GM19395 (cell line): Measurements from ENCODE around the gene FOXP2.

Experiments
- ATAC-seq: cut with Tn5 transposase; IDR thresholded peaks from one replicate; pipeline ENCODE4 v1.9.1; 2021; ENCODE audit warnings: mild to moderate bottlenecking, moderate library complexity; ENCODE audit not compliant: unreplicated experiment

FOXP2 gene

GRCh38 chr7:114703677-114704076 is 289.1 kb downstream of the FOXP2 start:
- ATAC-seq: no peak

GRCh38 chr7:114708646-114709045 is 294.0 kb downstream of the FOXP2 start:
- no peak for ATAC-seq

- no peak for ATAC-seq
Observed at GRCh38 chr7:114710499-114710898, 295.9 kb downstream of the FOXP2 start.

DNA sequence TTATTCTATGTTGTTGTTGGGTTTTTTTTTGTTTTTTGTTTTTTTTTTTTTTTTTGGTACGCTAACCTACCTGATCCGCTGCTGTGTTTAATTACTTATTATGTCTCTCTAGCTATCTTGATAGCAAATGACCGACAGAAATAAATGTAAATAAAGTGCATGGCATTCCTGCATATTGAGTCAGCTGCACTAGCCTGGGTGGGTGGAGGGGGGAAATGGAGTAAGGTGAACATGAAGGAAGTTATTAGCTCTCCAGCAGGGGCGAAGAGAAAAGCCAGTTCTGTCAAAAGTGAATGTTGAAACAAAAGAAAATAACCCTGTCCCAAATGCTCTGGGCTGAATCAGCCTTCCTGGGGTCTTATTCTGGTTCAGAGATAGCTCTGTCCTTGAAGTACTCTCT is 296.6 kb downstream of the FOXP2 start:
- no peak for ATAC-seq

GRCh38 chr7:114715907-114716306 is 301.3 kb downstream of the FOXP2 start:
- no peak for ATAC-seq

DNA sequence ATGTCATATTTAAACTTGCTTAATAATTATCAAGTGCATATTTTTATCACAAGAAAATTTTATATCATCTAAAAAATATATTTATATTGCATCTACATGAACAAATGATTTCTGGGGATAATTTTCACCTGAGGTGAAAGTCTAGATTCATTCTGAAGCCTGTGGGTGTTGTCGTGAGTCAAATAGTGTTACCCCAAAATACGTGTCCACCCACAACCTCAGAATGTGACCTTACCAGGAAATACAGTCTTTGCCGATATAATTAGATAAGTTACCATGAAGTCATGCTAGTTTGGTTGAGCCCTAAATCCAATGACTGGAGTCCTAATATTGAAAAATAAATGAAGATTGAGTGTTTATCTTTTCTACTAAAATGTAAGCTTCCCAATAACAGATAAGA is 304.2 kb downstream of the FOXP2 start:
- ATAC-seq: no peak

DNA sequence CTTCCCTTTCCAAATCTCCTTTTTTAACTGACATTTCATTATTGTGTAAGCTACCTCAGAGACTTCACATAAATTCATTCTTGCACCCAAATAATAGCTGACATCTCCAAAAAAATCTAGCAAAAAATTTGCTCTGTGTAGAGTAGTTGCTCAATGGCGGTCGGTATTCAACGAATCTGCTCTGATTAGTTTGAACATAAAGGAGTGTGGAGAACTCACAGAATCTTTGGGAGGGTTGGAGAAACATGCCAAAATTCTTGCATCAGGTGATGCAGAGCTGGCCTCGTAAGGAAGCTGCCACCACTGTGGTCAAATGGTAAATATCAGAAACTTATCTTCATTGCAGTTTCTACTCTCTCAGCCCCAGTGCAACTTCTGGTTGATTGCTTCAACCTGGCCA is 306.1 kb downstream of the FOXP2 start:
- ATAC-seq: no peak

- ATAC-seq: no peak
Observed at GRCh38 chr7:114722562-114722961, 307.9 kb downstream of the FOXP2 start.

DNA sequence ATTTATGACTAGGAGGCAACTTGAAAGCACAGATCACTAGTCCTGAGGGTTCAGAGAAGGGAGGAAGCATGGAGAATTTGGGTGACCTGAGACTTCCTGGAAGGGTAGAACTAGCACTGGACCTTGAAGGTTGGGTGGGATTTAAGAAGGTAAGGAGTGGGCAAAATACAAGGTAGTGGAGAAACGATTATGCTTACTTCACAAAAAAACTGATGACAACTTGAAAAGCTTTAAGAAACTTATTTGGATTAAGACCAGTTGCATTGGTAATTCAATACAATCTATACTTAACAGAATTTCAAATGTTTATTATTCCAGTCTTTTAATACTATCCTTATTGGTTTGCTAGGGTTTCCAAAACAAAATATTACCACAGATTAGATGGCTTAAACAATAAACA is 308.7 kb downstream of the FOXP2 start:
- no peak for ATAC-seq

- no peak for ATAC-seq
Observed at GRCh38 chr7:114740095-114740494, 325.5 kb downstream of the FOXP2 start.

DNA sequence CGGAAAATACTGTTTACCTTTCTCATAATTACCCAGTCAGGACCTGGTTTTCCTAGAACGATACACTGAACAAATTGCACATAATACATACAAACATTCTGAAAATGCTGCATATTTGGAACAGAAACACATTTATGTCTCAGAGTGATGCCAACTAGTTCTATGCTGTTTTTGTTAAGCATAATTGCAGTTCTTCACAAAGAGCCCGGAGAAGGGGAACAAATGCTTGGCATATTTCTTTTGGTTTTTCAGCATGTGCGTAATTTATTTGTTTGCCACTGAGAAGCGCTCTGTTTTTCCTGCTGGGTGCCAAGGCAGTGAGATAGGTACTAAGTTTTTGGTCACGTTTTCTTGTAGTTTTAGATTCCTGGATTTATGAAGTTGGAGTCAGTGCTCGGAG is 326.3 kb downstream of the FOXP2 start:
- ATAC-seq: no peak

DNA sequence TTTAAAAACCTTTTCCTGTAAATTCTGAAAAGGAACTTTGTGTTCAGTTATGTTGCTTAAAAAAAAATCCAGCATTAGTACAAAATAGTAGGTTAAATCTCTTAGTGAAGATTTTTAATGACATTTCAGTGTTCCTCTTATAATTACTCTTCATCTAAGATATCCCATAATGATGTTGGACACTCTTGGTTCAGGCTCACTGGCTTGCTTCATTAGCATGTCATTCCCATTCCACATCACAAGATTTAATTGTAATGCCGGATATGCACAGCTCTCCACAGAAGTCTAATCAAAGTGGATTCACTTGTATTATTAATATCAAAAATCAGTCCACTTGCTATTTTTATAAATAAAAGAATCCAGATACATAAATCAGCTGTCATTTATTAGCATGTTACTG is 327.3 kb downstream of the FOXP2 start:
- ATAC-seq: no peak
